Activated T-cell treated with anti-CD3 and anti-CD28 coated beads for 4 hours (primary cell): Measurements from ENCODE around the gene FANK1.
"Not testable (repeated sequence)": the region's sequence is repeated elsewhere in the genome, so short reads cannot be mapped to it uniquely, and the experiment has no call there.

ENCODE experiments used
- DNase-seq: peaks from one replicate; pipeline ENCODE4 v3.0.0-alpha.2; 2020

FANK1 gene, protein sequence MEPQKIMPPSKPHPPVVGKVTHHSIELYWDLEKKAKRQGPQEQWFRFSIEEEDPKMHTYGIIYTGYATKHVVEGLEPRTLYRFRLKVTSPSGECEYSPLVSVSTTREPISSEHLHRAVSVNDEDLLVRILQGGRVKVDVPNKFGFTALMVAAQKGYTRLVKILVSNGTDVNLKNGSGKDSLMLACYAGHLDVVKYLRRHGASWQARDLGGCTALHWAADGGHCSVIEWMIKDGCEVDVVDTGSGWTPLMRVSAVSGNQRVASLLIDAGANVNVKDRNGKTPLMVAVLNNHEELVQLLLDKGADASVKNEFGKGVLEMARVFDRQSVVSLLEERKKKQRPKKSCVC

DNA sequence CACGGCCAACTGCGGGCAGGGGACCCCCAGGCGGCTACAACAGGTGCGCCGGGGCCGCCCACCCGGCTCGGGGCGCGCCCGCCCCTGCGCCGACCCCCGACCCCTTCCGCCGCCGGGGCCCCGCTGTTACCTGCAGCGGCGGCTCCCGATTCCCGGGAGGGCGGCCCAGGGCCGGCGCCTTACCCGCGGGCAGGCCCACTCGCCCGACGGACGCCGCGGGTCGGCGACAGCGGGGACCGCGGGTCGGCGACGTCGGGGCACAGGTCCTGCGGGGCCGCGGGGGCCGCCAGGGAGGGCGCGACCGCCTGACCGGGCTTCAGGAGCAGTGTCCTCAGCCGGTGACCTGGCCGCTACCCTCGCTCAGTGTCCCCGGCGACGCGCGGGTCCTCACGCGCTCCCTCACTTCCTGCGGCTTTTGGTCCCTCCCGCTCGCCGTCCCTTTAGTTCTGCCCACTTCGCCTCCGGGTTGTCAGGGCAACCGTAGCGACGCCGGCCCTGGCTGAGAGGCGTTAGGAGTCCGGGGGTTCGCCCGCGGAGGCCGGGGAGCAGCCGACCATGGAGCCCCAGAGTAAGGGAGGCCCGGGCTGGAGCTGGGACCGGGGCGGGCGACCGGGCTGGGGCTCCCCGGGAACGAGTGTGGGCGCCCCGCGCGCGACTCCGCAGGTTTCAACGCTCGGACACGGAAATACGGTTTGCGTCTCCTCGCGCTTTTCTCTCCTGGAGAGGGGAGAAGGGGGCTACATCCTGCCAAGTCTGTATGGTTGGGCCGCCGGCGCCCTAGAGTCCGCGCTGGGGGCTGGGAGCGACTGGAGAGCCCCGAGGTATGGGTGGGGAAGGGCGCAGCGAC lies at the start of gene FANK1:
FANK1 (plus strand) TSS at position 477 of the 847 bp plus-strand sequence; CDS start at position 556, 79 bp downstream.
- peak; percentile 69 for DNase-seq

DNA sequence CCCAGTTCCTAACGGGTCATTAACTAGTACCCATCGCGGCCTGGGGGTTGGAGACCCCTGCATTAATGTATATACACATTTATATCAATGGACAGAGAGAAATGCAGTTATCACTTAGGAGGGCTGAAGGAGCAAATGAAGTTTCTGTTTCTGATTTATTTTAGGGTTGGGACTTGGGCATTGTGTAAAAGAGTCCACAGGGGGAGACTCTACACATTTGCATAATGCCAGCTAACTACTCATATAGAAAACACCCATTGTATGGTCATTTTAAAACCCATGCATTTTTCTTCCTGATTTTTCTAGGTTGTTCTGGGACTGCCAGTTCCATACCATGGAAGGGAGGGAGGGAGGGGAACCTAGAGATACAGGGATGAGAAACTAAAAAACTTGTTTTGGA lies 49.5 kb upstream of the FANK1 start:
- no peak for DNase-seq

DNA sequence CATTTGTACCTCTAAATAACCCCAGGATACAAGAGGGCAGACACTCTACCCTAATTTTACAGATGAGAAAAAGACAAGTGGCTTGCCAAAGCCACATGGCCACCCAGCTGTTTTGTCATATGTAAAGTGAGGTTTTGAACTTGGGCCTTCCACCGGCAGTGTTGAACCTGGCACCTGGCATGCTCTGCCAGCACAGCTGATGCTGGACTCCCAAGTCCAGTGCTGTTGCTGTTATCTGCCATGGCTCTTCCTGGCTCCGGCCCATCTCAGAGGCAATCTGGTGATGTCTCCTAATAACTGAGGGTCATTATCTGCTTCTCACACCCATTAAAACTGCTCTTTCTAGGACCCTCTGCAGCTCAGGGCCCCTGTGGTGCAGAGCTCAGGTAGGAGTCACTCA lies 48.0 kb upstream of the FANK1 start:
- DNase-seq, result no peak

DNA sequence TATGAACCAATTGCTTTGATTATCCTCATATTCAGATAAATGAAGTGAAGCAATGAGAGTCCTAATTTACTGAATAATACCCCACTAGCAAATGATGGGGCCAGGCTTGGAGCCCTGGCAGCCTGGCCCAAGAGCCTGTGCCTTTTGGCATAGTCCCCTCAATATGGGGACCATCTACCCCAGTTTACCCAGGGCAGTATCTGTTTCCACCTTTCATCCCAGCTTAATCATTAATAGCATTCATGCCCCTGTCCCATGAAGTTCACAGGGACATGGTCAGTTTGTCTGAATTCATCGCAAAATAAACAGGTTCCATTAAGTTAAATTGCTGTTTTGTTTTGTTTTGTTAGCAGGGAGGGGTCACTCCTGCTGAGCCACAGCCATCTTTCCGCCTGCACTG lies 47.5 kb upstream of the FANK1 start:
- no peak for DNase-seq

DNA sequence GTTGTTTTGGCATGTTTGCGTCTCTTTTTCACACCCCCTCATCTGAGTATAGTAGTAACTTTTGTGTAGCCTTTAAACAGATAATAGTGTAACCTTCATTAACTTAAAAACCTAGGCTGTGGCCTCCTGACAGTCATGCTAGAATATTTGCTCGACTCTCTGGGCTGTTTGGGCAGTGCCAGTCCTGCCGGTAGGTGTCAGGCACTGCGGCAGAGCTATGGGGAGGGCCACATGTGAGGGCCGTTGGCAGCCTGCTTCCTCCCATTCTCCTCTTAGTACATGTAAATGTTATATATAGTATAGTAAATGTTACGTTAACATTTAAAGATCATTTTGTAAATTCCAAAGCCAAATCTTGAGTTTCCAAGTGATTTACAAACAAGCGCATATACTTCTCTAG lies 46.9 kb upstream of the FANK1 start:
- no peak for DNase-seq

DNA sequence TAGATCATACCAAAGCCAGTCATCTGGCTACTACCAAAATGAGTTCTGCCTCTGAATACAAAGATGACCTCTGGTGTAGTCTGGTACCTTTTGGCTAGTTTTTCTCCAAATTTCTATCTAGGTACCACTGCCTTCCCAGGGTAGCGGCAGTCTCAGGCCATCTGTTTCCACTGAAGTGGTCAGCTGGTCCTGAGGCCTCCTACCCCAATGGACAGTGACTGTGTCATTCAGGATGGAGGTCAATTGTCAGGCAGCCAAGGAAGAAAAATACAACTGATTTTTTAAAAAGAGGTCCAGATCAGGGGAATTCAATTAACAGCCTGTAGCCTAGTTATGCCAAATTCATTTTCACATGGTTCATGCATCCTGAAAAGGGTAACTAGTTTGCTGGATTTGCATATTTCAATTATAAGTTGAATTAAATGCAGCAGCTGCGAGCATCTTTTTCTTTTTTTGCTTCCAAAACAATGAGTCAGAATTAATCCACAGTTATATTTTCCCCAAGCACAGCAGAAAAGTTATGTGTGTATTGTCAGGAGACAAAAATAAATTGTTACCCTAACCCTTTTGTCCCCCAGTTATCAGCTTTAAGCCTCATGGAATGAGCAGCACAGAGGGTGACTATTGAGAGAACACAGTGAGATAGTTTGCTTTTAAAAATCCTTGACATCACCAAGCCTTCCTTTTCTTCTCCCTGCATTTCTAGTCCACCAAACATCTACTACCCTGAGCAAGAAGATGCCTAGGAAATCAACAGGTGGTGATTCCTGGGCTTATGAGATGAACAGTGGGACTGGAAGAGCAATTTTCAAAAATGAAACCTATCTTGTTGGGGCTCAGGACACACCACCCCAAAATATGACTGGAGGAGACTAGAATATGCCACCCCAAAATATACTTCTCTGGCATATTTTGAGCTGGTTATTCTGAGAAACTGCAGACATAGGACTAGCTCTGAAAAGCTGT lies 45.3 kb upstream of the FANK1 start:
- DNase-seq, result no peak

DNA sequence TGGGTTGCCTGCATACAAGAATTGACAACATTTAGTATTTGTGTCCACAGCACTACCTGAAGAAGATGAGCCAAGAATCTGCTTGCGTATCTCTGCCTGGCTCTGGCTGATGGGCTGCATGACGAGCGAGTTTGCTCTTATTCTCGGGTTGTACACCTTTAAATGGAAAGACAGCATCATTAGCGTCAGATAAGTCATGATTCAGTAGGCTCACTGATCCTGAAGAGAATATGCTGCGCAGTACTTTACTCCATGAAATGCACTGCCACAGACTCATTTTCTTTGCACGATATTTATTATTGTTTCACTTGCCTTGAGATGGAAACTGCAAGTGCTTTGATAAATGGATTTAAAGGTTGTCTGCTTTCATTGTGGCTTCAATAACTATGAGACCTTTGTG lies 43.9 kb upstream of the FANK1 start:
- no peak for DNase-seq

DNA sequence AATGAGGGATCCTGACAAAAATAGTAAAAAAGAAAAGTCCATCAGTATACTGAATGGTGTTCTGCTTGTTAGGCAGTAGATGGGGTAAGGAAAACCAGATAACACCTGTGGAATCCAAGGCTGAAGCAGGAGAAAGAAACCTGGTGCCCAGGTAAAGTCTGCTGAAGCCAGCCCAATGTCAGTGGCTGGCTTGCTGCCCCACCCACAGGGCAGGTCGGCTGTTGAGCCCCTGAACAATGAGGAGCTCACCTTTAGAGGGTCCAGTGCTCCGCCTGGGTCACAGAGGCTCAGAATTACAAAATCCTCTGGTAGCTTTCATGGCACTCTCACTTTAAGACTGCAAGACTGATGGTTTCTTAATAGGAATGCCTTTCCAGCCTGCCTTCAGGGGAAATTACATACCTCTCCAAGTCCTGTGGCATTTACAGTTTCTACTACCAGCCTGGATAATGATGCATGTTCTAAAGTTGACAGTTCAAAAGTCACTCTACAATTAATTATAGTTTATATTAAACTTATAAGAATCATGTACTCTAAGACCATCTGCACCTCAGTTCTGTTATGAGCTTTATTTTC lies 39.1 kb upstream of the FANK1 start:
- no peak for DNase-seq

DNA sequence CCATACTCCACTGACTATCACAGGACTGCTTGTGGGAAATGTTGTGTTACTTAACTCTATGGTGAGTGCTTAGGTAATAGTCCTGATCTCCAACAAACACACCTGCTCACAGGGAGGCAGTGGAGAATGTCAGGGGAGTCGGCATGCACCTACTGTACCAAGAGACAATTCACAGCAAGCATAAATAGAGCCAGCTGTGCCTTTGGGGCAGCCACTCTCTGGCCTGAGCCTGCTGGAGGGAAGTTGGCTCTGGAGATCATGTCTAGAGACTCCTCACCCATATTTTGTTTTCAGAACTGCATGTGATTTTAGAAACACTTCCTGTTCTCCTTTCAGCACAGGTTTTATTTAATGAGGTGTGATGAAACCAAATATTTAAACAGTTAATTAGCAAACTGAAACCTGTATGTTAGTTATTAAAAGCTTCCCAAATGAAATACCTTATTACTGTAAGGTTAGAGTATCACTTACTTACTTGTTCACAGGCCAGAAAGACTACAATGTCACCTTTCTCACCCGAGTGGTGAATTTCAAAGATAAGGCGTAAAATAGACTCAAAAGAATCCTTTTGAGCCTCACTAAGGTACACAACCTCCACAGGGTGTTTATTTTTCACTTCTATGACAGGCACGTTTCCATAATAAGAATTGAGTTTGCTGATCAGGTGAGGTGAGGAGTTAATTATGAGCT lies 37.1 kb upstream of the FANK1 start:
- DNase-seq, result no peak

DNA sequence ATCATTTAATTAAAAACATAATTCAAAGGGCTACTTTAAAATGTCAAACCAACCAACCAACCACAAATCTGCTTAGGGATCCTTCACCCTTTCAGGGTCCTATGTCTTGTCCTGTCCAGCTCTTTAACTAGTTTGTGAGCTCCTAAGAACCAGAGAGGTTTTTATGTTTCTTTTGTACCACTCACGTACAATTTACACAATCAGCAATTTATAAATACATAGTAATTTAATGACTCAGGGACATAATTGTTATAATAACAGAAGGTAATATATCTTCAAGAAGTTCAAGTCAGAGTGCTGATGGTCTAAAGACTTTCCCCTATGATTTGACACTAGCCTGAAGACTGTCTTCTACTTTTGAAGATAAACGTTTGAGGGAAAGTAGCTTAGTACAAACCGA lies 31.2 kb upstream of the FANK1 start:
- no peak for DNase-seq

DNA sequence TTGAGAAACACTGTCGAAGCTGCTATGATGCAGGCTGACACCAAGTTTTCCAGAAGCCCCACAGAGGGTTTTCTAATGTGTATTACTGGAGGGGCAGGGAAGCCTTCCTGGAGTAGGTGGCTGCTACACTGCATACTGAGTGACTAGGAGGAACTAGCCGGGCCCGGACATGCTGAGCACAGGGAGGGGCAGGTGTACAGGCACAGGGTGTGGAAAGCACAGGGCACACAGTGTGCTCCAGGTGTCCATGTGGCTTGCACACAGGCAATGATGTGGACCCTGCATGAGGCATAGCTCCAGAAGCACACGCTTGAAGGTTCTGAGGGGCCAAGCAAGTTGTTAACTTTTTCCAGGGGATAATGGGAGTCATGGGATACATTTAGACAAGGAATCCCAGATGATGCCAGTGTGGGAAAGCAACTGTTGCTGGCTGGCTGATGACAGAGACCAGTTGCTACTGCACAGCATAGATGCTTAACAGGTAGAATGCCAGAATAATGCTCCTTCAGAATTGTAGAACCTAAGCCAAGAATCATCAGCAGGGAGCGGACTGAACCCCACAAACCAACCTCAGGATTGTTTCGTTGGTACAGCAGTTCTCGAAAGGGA lies 29.8 kb upstream of the FANK1 start:
- no peak for DNase-seq

DNA sequence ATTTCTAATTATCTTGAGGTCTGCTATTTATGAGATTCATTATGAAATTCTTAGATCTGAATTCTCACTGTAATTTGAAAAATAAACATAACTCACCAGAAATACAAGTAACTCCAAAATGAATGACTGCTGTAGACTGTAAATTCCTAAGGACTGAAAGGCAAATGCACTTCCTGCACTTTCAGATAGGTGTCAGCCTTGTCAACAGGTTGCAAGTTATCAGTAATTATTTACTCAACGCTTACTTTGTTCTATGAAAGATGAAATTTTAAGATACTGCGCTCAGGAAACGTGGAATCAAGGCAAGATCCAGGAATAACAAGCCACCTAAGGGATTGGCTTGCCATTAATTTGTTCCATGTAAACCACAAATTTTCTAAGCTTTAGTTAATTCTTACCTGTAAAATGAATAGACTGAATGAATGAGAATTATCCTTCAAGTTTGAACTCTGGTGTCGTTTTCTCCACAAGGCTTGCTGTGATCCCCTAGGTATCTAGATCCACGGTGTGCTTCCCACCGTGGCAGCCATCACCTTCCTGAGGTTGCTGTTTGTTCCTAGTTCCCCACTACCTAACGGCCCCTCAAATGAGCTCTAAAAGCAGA lies 27.9 kb upstream of the FANK1 start:
- peak; percentile 4 for DNase-seq

DNA sequence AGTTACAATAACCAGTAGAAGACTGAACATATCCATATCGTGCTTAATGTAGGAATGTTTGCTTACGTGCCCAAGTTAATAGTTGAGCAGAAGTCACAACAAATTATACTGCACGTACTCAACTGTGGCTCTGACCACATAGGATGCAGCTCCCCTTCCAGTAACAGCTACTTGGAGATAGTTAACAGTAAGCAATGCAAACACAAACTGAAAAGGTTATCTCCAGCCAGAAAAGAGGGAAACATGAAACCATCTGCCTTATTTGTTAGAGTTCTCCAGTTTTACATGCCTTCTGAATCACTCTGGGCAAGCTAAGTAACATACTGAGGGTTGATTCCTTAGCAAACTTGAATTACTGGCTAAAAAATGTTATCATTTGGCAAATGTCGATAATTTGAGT lies 25.0 kb upstream of the FANK1 start:
- no peak for DNase-seq

DNA sequence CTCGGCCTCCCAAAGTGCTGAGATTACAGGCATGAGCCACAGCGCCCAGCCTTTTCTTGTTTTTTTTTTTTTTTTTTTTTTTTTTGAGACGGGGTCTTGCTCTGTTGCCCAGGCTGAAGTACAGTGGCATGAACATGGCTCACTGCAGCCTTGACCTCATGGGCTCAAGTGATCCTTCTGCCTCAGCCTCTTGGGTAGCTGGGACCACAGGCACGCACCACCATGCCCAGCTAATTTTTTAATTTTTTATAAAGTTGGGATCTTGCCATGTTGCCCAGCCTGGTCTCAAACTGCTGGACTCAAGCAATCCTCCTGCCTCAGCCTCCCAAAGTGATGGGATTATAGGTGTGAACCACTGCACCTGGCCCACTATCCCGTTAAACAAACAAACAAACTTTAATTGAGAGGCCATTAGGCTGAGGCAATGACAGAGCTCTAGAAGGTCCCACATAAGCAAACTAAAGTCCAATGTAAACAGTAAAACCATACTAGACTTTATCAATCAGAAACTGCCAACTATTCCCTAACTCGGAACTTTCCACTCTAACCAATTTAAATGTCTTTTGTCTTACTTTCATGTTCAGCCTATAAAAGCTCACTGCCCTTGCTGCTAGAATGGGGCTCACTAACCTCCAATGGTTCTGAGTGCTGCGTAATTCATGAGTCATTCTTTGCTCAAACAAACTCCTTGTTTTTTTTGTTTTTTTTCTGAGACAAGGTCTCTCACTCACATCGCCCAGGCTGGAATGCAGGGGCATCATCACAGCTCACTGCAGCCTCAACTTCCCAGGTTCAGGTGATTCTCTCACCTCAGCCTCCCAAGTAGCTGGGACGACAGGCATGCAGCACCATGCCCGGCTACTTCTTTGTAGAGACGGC lies 17.2 kb upstream of the FANK1 start:
- no peak for DNase-seq

DNA sequence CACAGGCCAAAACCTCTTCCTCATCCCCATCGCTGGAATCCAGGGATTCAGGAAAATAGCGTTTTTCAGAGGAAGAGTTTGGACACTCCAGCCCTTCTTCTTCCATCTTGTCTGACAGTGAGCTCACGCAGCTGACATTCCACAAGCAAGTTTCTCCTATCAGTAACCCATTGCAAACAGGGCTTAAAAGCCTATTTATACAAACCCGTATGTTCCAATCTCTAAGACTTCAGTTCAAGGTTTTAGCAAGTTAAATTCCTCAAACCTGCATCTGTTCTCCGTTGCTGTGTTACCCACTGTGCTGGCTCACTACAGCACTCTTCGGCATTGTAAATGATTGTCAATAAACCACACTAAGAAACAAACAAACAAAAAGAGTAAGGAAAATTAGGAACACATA lies 15.6 kb upstream of the FANK1 start:
- no peak for DNase-seq

DNA sequence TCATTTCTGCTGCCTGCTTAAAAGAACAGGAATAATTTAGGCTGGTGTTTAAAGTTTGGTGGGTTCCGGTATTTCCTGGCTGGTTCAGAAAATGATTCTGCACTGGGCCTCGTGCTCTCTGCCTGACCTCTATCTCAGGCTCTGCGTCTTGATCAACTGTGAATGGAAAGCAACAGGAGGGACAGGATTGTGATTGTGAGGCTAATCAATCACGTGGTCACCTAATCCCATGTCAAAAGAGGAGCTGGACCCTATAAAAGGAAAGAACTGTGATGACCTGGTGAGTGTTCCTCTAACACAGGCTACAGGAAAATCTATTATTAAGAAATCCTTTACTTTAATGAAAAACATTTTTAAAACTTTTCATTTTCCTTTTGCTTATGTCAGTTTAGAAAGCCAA lies 15.2 kb upstream of the FANK1 start, which contains the start of gene DHX32:
DHX32 (minus strand) TSS at position 101 of the 400 bp plus-strand sequence. CDS start 468 bp downstream, outside the sequence.
- no peak for DNase-seq

DNA sequence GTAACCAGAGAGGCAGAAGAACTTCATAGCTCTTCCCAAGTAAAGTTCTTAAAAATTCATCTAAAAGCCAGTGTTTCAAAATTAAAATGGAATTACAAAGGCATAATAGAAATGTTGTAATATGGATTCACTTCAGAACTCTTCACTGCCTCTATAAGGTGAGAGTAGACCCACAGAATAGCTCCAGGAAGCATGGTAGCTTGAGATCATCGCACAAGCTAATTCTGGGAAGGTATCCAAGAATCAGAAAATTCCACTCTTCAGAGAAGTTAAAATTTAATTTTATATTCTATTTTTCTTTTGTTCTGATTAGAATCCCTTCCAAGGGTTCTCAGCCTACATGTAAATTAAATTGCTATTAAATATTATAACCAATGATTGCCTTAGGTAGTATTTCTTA lies 13.8 kb upstream of the FANK1 start:
- DNase-seq, result no peak

DNA sequence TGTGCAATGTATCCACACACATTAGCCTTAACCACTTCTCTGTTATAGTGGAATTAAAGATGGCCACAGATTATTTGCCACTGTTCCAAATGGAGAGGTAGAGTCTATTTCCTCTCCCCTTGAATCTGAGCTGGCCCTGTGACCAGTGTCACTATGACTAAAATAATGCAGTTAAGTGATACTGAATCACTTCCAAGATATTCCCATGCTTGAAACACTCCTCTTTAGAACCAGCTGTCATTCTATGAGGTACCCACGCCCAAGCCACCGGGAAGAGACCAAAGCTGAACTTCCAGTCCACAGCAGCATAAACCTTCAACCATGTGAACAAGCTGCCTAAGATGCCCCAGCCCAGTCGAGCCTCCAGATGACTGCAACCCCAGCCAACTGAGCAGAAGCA lies 13.2 kb upstream of the FANK1 start:
- no peak for DNase-seq

DNA sequence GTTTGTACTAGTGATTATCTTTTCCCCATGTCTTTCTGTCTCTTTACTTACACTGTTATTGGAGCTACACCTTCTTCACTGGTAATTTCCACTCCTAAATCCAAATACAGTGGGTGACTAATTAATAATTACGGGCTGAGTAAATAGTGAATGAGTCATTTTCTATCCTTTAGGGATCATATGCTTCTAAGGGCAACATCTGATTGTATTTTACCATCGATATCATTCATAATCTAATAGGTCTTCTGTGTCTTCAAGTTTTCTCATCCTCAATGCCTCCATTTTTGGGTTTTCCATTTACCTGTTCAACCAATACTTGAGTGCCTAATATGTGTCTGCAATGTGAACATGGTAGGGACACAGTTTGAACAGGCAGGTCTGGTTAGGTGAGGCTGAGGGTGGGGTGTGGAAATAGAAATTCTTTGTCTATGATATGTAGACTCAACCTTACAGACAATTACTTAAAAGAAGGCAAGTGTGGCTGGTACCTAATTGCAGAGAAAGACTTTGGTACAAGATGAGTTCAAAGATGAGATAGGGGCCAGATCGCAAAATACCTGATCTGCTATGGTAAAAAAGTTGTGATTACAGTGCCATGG lies 9.4 kb upstream of the FANK1 start:
- no peak for DNase-seq

DNA sequence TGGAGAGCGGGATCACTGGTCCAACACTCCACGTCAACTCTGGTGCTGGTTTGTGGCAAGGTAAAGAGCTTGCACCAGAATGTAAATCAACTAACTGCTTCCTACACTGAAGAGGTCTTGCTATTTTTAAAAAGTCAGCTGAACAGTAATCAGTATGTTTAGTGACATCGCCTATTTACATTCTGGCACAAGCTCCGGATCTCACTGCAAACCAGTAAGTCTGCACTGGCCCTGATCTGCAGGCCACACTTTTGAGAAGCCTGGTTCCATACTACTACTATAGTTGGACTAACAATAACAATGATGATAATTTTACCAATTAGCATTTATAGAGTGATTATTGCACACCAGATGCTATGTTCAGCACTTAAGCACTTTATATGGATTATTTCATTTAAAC lies 6.9 kb upstream of the FANK1 start:
- DNase-seq, result not testable (repeated sequence)
